DOHH2 (cell line): ENCODE results near the gene SLC35G2.

Experiments
- H3F3A ChIP-seq: fragments of 200-600 bp; sonication (generic), shearing (Covaris generic); 2 replicates; pipeline ENCODE4 v1.6.0; 2016; ENCODE audit warnings: antibody characterized with exemption, mild to moderate bottlenecking; ENCODE audit not compliant: control insufficient read depth, insufficient read depth
- H3K27ac ChIP-seq: fragments of 200-600 bp; sonication (generic); 2 replicates; pipeline ENCODE4 v1.5.1; 2014; ENCODE audit warnings: low read depth, mild to moderate bottlenecking, low read length, moderate library complexity
- H3K27me3 ChIP-seq: fragments of 200-600 bp; sonication (generic); 2 replicates; pipeline ENCODE4 v1.6.1; 2014; ENCODE audit warnings: mild to moderate bottlenecking, low read length, mixed read lengths; ENCODE audit not compliant: control insufficient read depth
- H3K36me3 ChIP-seq: fragments of 200-600 bp; sonication (generic); 2 replicates; pipeline ENCODE4 v1.6.1; 2014; ENCODE audit warnings: mild to moderate bottlenecking, low read length, moderate library complexity, mixed read lengths; ENCODE audit not compliant: control insufficient read depth
- H3K4me1 ChIP-seq: fragments of 200-600 bp; sonication (generic); 2 replicates; pipeline ENCODE4 v1.6.1; 2014; ENCODE audit warnings: mild to moderate bottlenecking, low read length, mixed read lengths; ENCODE audit not compliant: control insufficient read depth
- H3K4me2 ChIP-seq: fragments of 200-600 bp; sonication (generic); 2 replicates; pipeline ENCODE4 v1.6.0; 2014; ENCODE audit warnings: mild to moderate bottlenecking, low read length, moderate library complexity
- H3K4me3 ChIP-seq: fragments of 200-600 bp; sonication (generic); 2 replicates; pipeline ENCODE4 v1.5.1; 2014; ENCODE audit warnings: mild to moderate bottlenecking, low read length, mixed read lengths
- H3K79me2 ChIP-seq: fragments of 200-600 bp; sonication (generic); 2 replicates; pipeline ENCODE4 v1.6.1; 2014; ENCODE audit warnings: mild to moderate bottlenecking, low read length, mixed read lengths; ENCODE audit not compliant: control insufficient read depth
- H3K9me2 ChIP-seq: fragments of 200-600 bp; sonication (generic); replicated peaks from 2 replicates; pipeline ENCODE4 v1.6.1; 2014; ENCODE audit warnings: mild to moderate bottlenecking, low read length, mixed read lengths; ENCODE audit not compliant: control insufficient read depth
- H3K9me3 ChIP-seq: fragments of 200-600 bp; sonication (generic); 2 replicates; pipeline ENCODE4 v1.6.1; 2014; ENCODE audit warnings: antibody characterized with exemption, low read length, mixed read lengths; ENCODE audit not compliant: control insufficient read depth, insufficient read depth
- H4K20me1 ChIP-seq: fragments of 200-600 bp; sonication (generic); 2 replicates; pipeline ENCODE4 v1.6.0; 2014; ENCODE audit warnings: low read depth, mild to moderate bottlenecking, antibody characterized with exemption, low read length, moderate library complexity; ENCODE audit not compliant: control insufficient read depth, insufficient read depth
- CTCF ChIP-seq: fragments of 200-600 bp; sonication (generic); IDR thresholded peaks from one replicate; pipeline ENCODE4 v1.5.1; 2014; ENCODE audit warnings: antibody characterized with exemption, mild to moderate bottlenecking, low read depth, low read length; ENCODE audit not compliant: poor library complexity, severe bottlenecking
- EZH2phosphoT487 ChIP-seq: fragments of 200-600 bp; sonication (generic); IDR thresholded peaks from 2 replicates; pipeline ENCODE4 v1.6.1; 2017; ENCODE audit warnings: borderline replicate concordance, mild to moderate bottlenecking, antibody characterized with exemption, low read length, moderate library complexity, mixed read lengths

The SLC35G2 gene

GRCh38 chr3:136835813-136836510, 17.0 kb downstream of the SLC35G2 start:
- Histone ChIP-seq H3K9me3 (no peaks in the 10 kb centered on the region), H3K4me2 (no peak overlapping the region), H3K4me3 (no peak overlapping the region), H4K20me1 (no peaks in the 10 kb centered on the region), H3F3A (peaks cover 4% of the 10 kb centered on the region; the same call in 1 of the 2 replicates), H3K27me3 (no peaks in the 10 kb centered on the region), H3K9me2 (no peaks in the 10 kb centered on the region), H3K36me3 (peaks cover 7% of the 10 kb centered on the region), H3K79me2 (no peaks in the 10 kb centered on the region), H3K4me1 (no peaks in the 10 kb centered on the region), H3K27ac (no peak overlapping the region)
- no peak for TF ChIP-seq EZH2phosphoT487
- no peak for TF ChIP-seq CTCF

- no peaks in the 10 kb centered on the region for H3K79me2 ChIP-seq
- no peak overlapping the region for H3K27ac ChIP-seq
- H3K4me1 ChIP-seq: no peaks in the 10 kb centered on the region
- H3K4me3 ChIP-seq: no peak overlapping the region
- no peak overlapping the region for H3K4me2 ChIP-seq
- no peak for TF ChIP-seq EZH2phosphoT487
- H3K9me3 ChIP-seq: no peaks in the 10 kb centered on the region
- H4K20me1 ChIP-seq: no peaks in the 10 kb centered on the region
- peaks cover 4% of the 10 kb centered on the region; the same call in 1 of the 2 replicates for H3F3A ChIP-seq
- H3K27me3 ChIP-seq: no peaks in the 10 kb centered on the region
- peaks cover 9% of the 10 kb centered on the region for H3K36me3 ChIP-seq
- no peaks in the 10 kb centered on the region for H3K9me2 ChIP-seq
Observed at GRCh38 chr3:136836511-136837156, 17.7 kb downstream of the SLC35G2 start.

GRCh38 chr3:136838641-136839555, 20.0 kb downstream of the SLC35G2 start:
- Histone ChIP-seq H3K9me2 (no peaks in the 10 kb centered on the region), H3K4me3 (no peak overlapping the region), H3F3A (peaks cover 4% of the 10 kb centered on the region; the same call in 1 of the 2 replicates), H3K27me3 (no peaks in the 10 kb centered on the region), H3K36me3 (peaks cover 17% of the 10 kb centered on the region), H3K79me2 (no peaks in the 10 kb centered on the region), H3K27ac (no peak overlapping the region), H4K20me1 (no peaks in the 10 kb centered on the region), H3K9me3 (no peaks in the 10 kb centered on the region), H3K4me2 (no peak overlapping the region), H3K4me1 (no peaks in the 10 kb centered on the region)
- TF ChIP-seq CTCF (no peak), EZH2phosphoT487 (no peak)
